ENCODE measurements around the gene EPHA3. TPM values are rescaled to one million over a fixed set of nuclear protein-coding genes. Genes with fewer than 3 reads are reported as not detected.

The EPHA3 gene
- total RNA-seq, 1 experiment from 2014 or later, result 21.5 TPM

GRCh38 chr3:89312141-89312540, 204.7 kb downstream of the EPHA3 start:
- Histone ChIP-seq H3K9me3 (ENCODE audit: low read depth, low read length, poor library complexity, severe bottlenecking) (no peaks in the 10 kb centered on the region), H3K27me3 (replicated peaks; ENCODE audit: insufficient read depth, low read depth, low read length, poor library complexity) (no peaks in the 10 kb centered on the region), H3K4me1 (ENCODE audit: insufficient read depth, low read length, poor library complexity, severe bottlenecking) (peaks cover 9% of the 10 kb centered on the region), H3K4me3 (ENCODE audit: low read depth, low read length, poor library complexity, severe bottlenecking) (no peak overlapping the region), H3K27ac (ENCODE audit: low read depth, low read length, poor library complexity, severe bottlenecking) (no peak overlapping the region), H3K36me3 (ENCODE audit: insufficient read depth, low read length, poor library complexity, severe bottlenecking) (no peaks in the 10 kb centered on the region)
- DNase-seq (ENCODE audit: low spot score), result no peak
- intact Hi-C loops (cut with micrococcal nuclease; ENCODE audit: unreplicated experiment), result loop anchor here (10.0 kb wide), 1 partner anchor 543 kb away; no protein-coding TSS in a partner anchor
- POLR2A ChIA-PET (ENCODE audit: low non-redundant PET), result interaction anchor here (0.6 kb wide), 1 partner anchor 307 kb away, joined by 3 read pairs; no protein-coding TSS in a partner anchor
- no peak for TF ChIP-seq EZH2 (IDR thresholded peaks at IDR 0.05; ENCODE audit: borderline replicate concordance, low read depth, low read length, poor library complexity, severe bottlenecking)
- TF ChIP-seq CTCF (conservative IDR thresholded peaks at IDR 0.05; ENCODE audit: low read depth, low read length), result no peak
- BruUV-seq (replicated peaks), result no TSS peak
- CTCF ChIA-PET, result no interaction called here

GRCh38 chr3:89314454-89315098, 207.2 kb downstream of the EPHA3 start:
- ChIA-PET POLR2A (ENCODE audit: low non-redundant PET) (no interaction called here), CTCF (no interaction called here)
- TF ChIP-seq CTCF (conservative IDR thresholded peaks at IDR 0.05; ENCODE audit: low read depth, low read length), result peak; percentile 68
- TF ChIP-seq EZH2 (IDR thresholded peaks at IDR 0.05; ENCODE audit: borderline replicate concordance, low read depth, low read length, poor library complexity, severe bottlenecking), result no peak
- no TSS peak for BruUV-seq (replicated peaks)
- no peak overlapping the region for H3K4me3 ChIP-seq (ENCODE audit: low read depth, low read length, poor library complexity, severe bottlenecking)
- peak; percentile 87 for DNase-seq (ENCODE audit: low spot score)
- no peaks in the 10 kb centered on the region for H3K9me3 ChIP-seq (ENCODE audit: low read depth, low read length, poor library complexity, severe bottlenecking)
- peaks cover 4% of the 10 kb centered on the region for H3K4me1 ChIP-seq (ENCODE audit: insufficient read depth, low read length, poor library complexity, severe bottlenecking)
- intact Hi-C loops (cut with micrococcal nuclease; ENCODE audit: unreplicated experiment), result loop anchor here (10.0 kb wide), 1 partner anchor 540 kb away; no protein-coding TSS in a partner anchor
- H3K27ac ChIP-seq (ENCODE audit: low read depth, low read length, poor library complexity, severe bottlenecking), result no peak overlapping the region
- H3K27me3 ChIP-seq (replicated peaks; ENCODE audit: insufficient read depth, low read depth, low read length, poor library complexity), result no peaks in the 10 kb centered on the region
- no peaks in the 10 kb centered on the region for H3K36me3 ChIP-seq (ENCODE audit: insufficient read depth, low read length, poor library complexity, severe bottlenecking)

- no peak for DNase-seq (ENCODE audit: low spot score)
- H3K4me3 ChIP-seq (ENCODE audit: low read depth, low read length, poor library complexity, severe bottlenecking), result no peak overlapping the region
- peaks cover 4% of the 10 kb centered on the region for H3K4me1 ChIP-seq (ENCODE audit: insufficient read depth, low read length, poor library complexity, severe bottlenecking)
- no peaks in the 10 kb centered on the region for H3K36me3 ChIP-seq (ENCODE audit: insufficient read depth, low read length, poor library complexity, severe bottlenecking)
- no peak overlapping the region for H3K27ac ChIP-seq (ENCODE audit: low read depth, low read length, poor library complexity, severe bottlenecking)
- intact Hi-C loops (cut with micrococcal nuclease; ENCODE audit: unreplicated experiment), result loop anchor here (10.0 kb wide), 1 partner anchor 539 kb away; no protein-coding TSS in a partner anchor
- TF ChIP-seq CTCF (conservative IDR thresholded peaks at IDR 0.05; ENCODE audit: low read depth, low read length), result no peak
- no peak for TF ChIP-seq EZH2 (IDR thresholded peaks at IDR 0.05; ENCODE audit: borderline replicate concordance, low read depth, low read length, poor library complexity, severe bottlenecking)
- ChIA-PET CTCF (no interaction called here), POLR2A (ENCODE audit: low non-redundant PET) (no interaction called here)
- no peaks in the 10 kb centered on the region for H3K9me3 ChIP-seq (ENCODE audit: low read depth, low read length, poor library complexity, severe bottlenecking)
- no peaks in the 10 kb centered on the region for H3K27me3 ChIP-seq (replicated peaks; ENCODE audit: insufficient read depth, low read depth, low read length, poor library complexity)
- BruUV-seq (replicated peaks), result no TSS peak
These were observed 208.5 kb downstream of the EPHA3 start for GRCh38 chr3:89315750-89316470.

Measured in A673 (cell line).